ENCODE data around the gene KIF7.

Gene KIF7

GRCh38 chr15:89648106-89649012 is 6.9 kb downstream of the KIF7 start:
- in situ Hi-C loops (cut with HindIII; ENCODE audit: low sequenced_read_pairs) = no loop called here

GRCh38 chr15:89647191-89647851 is 7.9 kb downstream of the KIF7 start:
- in situ Hi-C loops (cut with HindIII; ENCODE audit: low sequenced_read_pairs) = no loop called here

GRCh38 chr15:89646416-89647141 is 8.7 kb downstream of the KIF7 start:
- in situ Hi-C loops (cut with HindIII; ENCODE audit: low sequenced_read_pairs) = no loop called here

- in situ Hi-C loops (cut with HindIII; ENCODE audit: low sequenced_read_pairs) = no loop called here
These were observed 9.6 kb downstream of the KIF7 start for GRCh38 chr15:89645680-89646079.

GRCh38 chr15:89642106-89642505 is 13.2 kb downstream of the KIF7 start:
- in situ Hi-C loops (cut with HindIII; ENCODE audit: low sequenced_read_pairs) = no loop called here

- in situ Hi-C loops (cut with HindIII; ENCODE audit: low sequenced_read_pairs) = no loop called here
These were observed 14.2 kb downstream of the KIF7 start for GRCh38 chr15:89641053-89641452.

GRCh38 chr15:89640245-89640644 is 15.0 kb downstream of the KIF7 start:
- in situ Hi-C loops (cut with HindIII; ENCODE audit: low sequenced_read_pairs) = no loop called here

- in situ Hi-C loops (cut with HindIII; ENCODE audit: low sequenced_read_pairs) = no loop called here
These were observed 21.7 kb downstream of the KIF7 start for GRCh38 chr15:89633585-89633984.

- in situ Hi-C loops (cut with HindIII; ENCODE audit: low sequenced_read_pairs) = no loop called here
These were observed 22.5 kb downstream of the KIF7 start for GRCh38 chr15:89632563-89633430.

GRCh38 chr15:89631902-89632264 is 23.4 kb downstream of the KIF7 start:
- in situ Hi-C loops (cut with HindIII; ENCODE audit: low sequenced_read_pairs) = no loop called here

- in situ Hi-C loops (cut with HindIII; ENCODE audit: low sequenced_read_pairs) = no loop called here
These were observed 24.0 kb downstream of the KIF7 start for GRCh38 chr15:89630974-89631901.

- in situ Hi-C loops (cut with HindIII; ENCODE audit: low sequenced_read_pairs) = no loop called here
These were observed 25.0 kb downstream of the KIF7 start for GRCh38 chr15:89630260-89630659.

GRCh38 chr15:89629829-89630228 is 25.4 kb downstream of the KIF7 start:
- in situ Hi-C loops (cut with HindIII; ENCODE audit: low sequenced_read_pairs) = no loop called here

- in situ Hi-C loops (cut with HindIII; ENCODE audit: low sequenced_read_pairs) = no loop called here
These were observed 26.2 kb downstream of the KIF7 start for GRCh38 chr15:89628806-89629715.

- in situ Hi-C loops (cut with HindIII; ENCODE audit: low sequenced_read_pairs) = no loop called here
These were observed 27.0 kb downstream of the KIF7 start for GRCh38 chr15:89628301-89628700.

- in situ Hi-C loops (cut with HindIII; ENCODE audit: low sequenced_read_pairs) = no loop called here
These were observed 27.9 kb downstream of the KIF7 start for GRCh38 chr15:89627256-89627970.

GRCh38 chr15:89625716-89626115 is 29.6 kb downstream of the KIF7 start:
- in situ Hi-C loops (cut with HindIII; ENCODE audit: low sequenced_read_pairs) = no loop called here

- in situ Hi-C loops (cut with HindIII; ENCODE audit: low sequenced_read_pairs) = no loop called here
These were observed 32.1 kb downstream of the KIF7 start for GRCh38 chr15:89623165-89623564.

Measured in endothelial cell of hepatic sinusoid (primary cell).